Measurements from ENCODE around the gene MID2. TPM values are rescaled to one million over a fixed set of nuclear protein-coding genes. Genes with fewer than 3 reads are reported as not detected.
"Not testable (repeated sequence)": the region's sequence is repeated elsewhere in the genome, so short reads cannot be mapped to it uniquely, and the experiment has no call there.

MID2 gene
- total and polyA plus RNA-seq, 12 donors, result 3.5 to 55.4 (median 33.3) TPM

GRCh38 chrX:107940095-107940494 is 114.4 kb downstream of the MID2 start:
- H3K9me3 ChIP-seq (replicated peaks in 1 of 3), result no peaks in the 10 kb centered on the region
- H3K4me3 ChIP-seq, result no peak overlapping the region
- H3K36me3 ChIP-seq (replicated peaks in 1 of 2), result no peaks in the 10 kb centered on the region
- WGBS, 4 donors, result 80 to 89% (median 86%) methylated on average over 3 of the region's 3 CpGs
- intact Hi-C loops (cut with DNase I), result no loop called here
- DNase-seq, result no peak
- peaks cover 9% of the 10 kb centered on the region for H3K27me3 ChIP-seq
- no peak overlapping the region for H3K27ac ChIP-seq
- H3K4me1 ChIP-seq (replicated peaks in 1 of 2), result no peaks in the 10 kb centered on the region
- TF ChIP-seq POLR2A (IDR thresholded peaks at IDR 0.05), result no peak
- TF ChIP-seq CTCF (IDR thresholded peaks at IDR 0.05), result no peak

GRCh38 chrX:107955337-107955736 is 129.7 kb downstream of the MID2 start:
- H3K4me3 ChIP-seq; H3K4me1 ChIP-seq (replicated peaks in 1 of 2); H3K36me3 ChIP-seq (replicated peaks in 1 of 2); DNase-seq; H3K9me3 ChIP-seq (replicated peaks in 1 of 3); intact Hi-C loops (cut with DNase I); H3K27ac ChIP-seq: not testable (repeated sequence)
- peaks cover 15% of the 10 kb centered on the region for H3K27me3 ChIP-seq

GRCh38 chrX:107968623-107969022 is 143.0 kb downstream of the MID2 start:
- peaks cover 6% of the 10 kb centered on the region for H3K27me3 ChIP-seq

GRCh38 chrX:107970073-107970472 is 144.4 kb downstream of the MID2 start:
- Histone ChIP-seq H3K4me3 (no peak overlapping the region), H3K4me1 (replicated peaks in 1 of 2) (no peaks in the 10 kb centered on the region), H3K27ac (no peak overlapping the region), H3K36me3 (replicated peaks in 1 of 2) (no peaks in the 10 kb centered on the region), H3K9me3 (replicated peaks in 1 of 3) (no peaks in the 10 kb centered on the region), H3K27me3 (peaks cover 6% of the 10 kb centered on the region)
- no peak for TF ChIP-seq CTCF (IDR thresholded peaks at IDR 0.05)
- no peak for TF ChIP-seq POLR2A (IDR thresholded peaks at IDR 0.05)
- no peak for DNase-seq
- 56 to 80% (median 65%) methylated on average over 2 of the region's 2 CpGs for WGBS, 4 donors
- intact Hi-C loops (cut with DNase I), result no loop called here

More at GRCh38 chrX:107968623-107969022, 143.0 kb downstream of the MID2 start:
- TF ChIP-seq POLR2A (IDR thresholded peaks at IDR 0.05) (no peak), CTCF (IDR thresholded peaks at IDR 0.05) (no peak)
- intact Hi-C loops (cut with DNase I), result no loop called here
- no peak for DNase-seq
- no peak overlapping the region for H3K4me3 ChIP-seq
- no peaks in the 10 kb centered on the region for H3K4me1 ChIP-seq (replicated peaks in 1 of 2)
- no peaks in the 10 kb centered on the region for H3K9me3 ChIP-seq (replicated peaks in 1 of 3)
- H3K36me3 ChIP-seq (replicated peaks in 1 of 2), result no peaks in the 10 kb centered on the region
- no peak overlapping the region for H3K27ac ChIP-seq
- 67 to 90% (median 88%) methylated on average over 5 of the region's 5 CpGs for WGBS, 4 donors

- 81 to 87% (median 83%) methylated on average over 3 of the region's 3 CpGs for WGBS, 4 donors
- H3K27me3 ChIP-seq, result peaks cover 6% of the 10 kb centered on the region
- H3K9me3 ChIP-seq (replicated peaks in 1 of 3), result no peaks in the 10 kb centered on the region
- intact Hi-C loops (cut with DNase I), result no loop called here
- TF ChIP-seq CTCF (IDR thresholded peaks at IDR 0.05) (no peak), POLR2A (IDR thresholded peaks at IDR 0.05) (no peak)
- no peak overlapping the region for H3K27ac ChIP-seq
- no peak overlapping the region for H3K4me3 ChIP-seq
- no peaks in the 10 kb centered on the region for H3K36me3 ChIP-seq (replicated peaks in 1 of 2)
- H3K4me1 ChIP-seq (replicated peaks in 1 of 2), result no peaks in the 10 kb centered on the region
- no peak for DNase-seq
Measured at GRCh38 chrX:107971636-107972035, 146.0 kb downstream of the MID2 start.

Data from adrenal gland (tissue), 12 donors.